Astrocyte (in vitro differentiated cells and primary cell): ENCODE data around the gene DUSP8. TPM values are rescaled to one million over a fixed set of nuclear protein-coding genes. Genes with fewer than 3 reads are reported as not detected.

ENCODE experiments used
- DNase-seq: peaks from one replicate; pipeline ENCODE4 v3.0.0-alpha.2; 2010; ENCODE audit warnings: low read depth
- FAIRE-seq: peaks from 2 replicates; lab custom pipeline; 2011; peaks lifted over from hg19 to GRCh38; lab: Jason Lieb, UNC
- H2AFZ ChIP-seq: 2 replicates; pipeline ENCODE4 v1.6.0; 2012; ENCODE audit warnings: low read depth, low read length, inconsistent platforms
- H3K27ac ChIP-seq: 2 replicates; pipeline ENCODE4 v1.5.1; 2011; ENCODE audit warnings: low read depth, low read length, inconsistent platforms
- H3K27me3 ChIP-seq: 2 replicates; pipeline ENCODE4 v1.6.0; 2011; ENCODE audit warnings: low read length, inconsistent platforms; ENCODE audit not compliant: insufficient read depth
- H3K36me3 ChIP-seq: 2 replicates; pipeline ENCODE4 v1.5.1; 2011; ENCODE audit warnings: low read length, inconsistent platforms; ENCODE audit not compliant: insufficient read depth
- H3K4me1 ChIP-seq: 2 replicates; pipeline ENCODE4 v1.5.1; 2011; ENCODE audit warnings: low read length, inconsistent platforms; ENCODE audit not compliant: insufficient read depth
- H3K4me2 ChIP-seq: 2 replicates; pipeline ENCODE4 v1.6.0; 2012; ENCODE audit warnings: low read length, inconsistent platforms
- H3K4me3 ChIP-seq: 2 replicates; pipeline ENCODE4 v1.5.1; 2011; ENCODE audit warnings: low read depth, mild to moderate bottlenecking, low read length, inconsistent platforms; ENCODE audit not compliant: insufficient read depth
- H3K79me2 ChIP-seq: 2 replicates; pipeline ENCODE4 v1.6.0; 2012; ENCODE audit warnings: mild to moderate bottlenecking, low read length, inconsistent platforms; ENCODE audit not compliant: insufficient read depth
- H3K9ac ChIP-seq: 2 replicates; pipeline ENCODE4 v1.6.0; 2012; ENCODE audit warnings: mild to moderate bottlenecking, low read length, inconsistent platforms
- H3K9me3 ChIP-seq: 2 replicates; pipeline ENCODE4 v1.5.1; 2012; ENCODE audit warnings: low read depth, mild to moderate bottlenecking, low read length, inconsistent platforms; ENCODE audit not compliant: insufficient read depth
- H4K20me1 ChIP-seq: 2 replicates; pipeline ENCODE4 v1.6.0; 2012; ENCODE audit warnings: low read length, inconsistent platforms; ENCODE audit not compliant: insufficient read depth
- H3K27ac Mint-ChIP-seq: one replicate; pipeline ENCODE4 v1.8.0; 2021; ENCODE audit warnings: mild to moderate bottlenecking, mixed read lengths; ENCODE audit not compliant: unreplicated experiment
- H3K27me3 Mint-ChIP-seq: one replicate; pipeline ENCODE4 v1.8.0; 2021; ENCODE audit warnings: low read depth, mixed read lengths; ENCODE audit not compliant: unreplicated experiment
- H3K36me3 Mint-ChIP-seq: one replicate; pipeline ENCODE4 v1.8.0; 2021; ENCODE audit warnings: low read depth, mixed read lengths; ENCODE audit not compliant: unreplicated experiment
- H3K4me1 Mint-ChIP-seq: one replicate; pipeline ENCODE4 v1.8.0; 2021; ENCODE audit warnings: low read depth, mixed read lengths; ENCODE audit not compliant: unreplicated experiment
- H3K4me3 Mint-ChIP-seq: one replicate; pipeline ENCODE4 v1.8.0; 2021; ENCODE audit warnings: mild to moderate bottlenecking, moderate library complexity, mixed read lengths; ENCODE audit not compliant: unreplicated experiment
- H3K9me3 Mint-ChIP-seq: one replicate; pipeline ENCODE4 v1.8.0; 2021; ENCODE audit warnings: mild to moderate bottlenecking, mixed read lengths; ENCODE audit not compliant: unreplicated experiment
- CTCF ChIP-seq: IDR thresholded peaks from 2 replicates; pipeline ENCODE4 v1.5.1; 2011; ENCODE audit warnings: low read depth, mild to moderate bottlenecking, inconsistent platforms, low read length, moderate library complexity; ENCODE audit not compliant: insufficient read depth
- EZH2 ChIP-seq: IDR thresholded peaks from 2 replicates; pipeline ENCODE4 v1.6.1; 2012; ENCODE audit warnings: mild to moderate bottlenecking, low read length, inconsistent platforms; ENCODE audit not compliant: insufficient read depth
- total RNA-seq: library from RNA; stranded (reverse); gene quantifications from 2 replicates; pipeline ENCODE4 v1.2.1, GENCODE V29; 2021

The DUSP8 gene
- total RNA-seq, 1 donor from 2014 or later, result 14.8 TPM

- peaks cover 15% of the 10 kb centered on the region for H3K4me1 ChIP-seq
- Mint-ChIP-seq H3K9me3 (no peaks in the 10 kb centered on the region), H3K27ac (no peak overlapping the region), H3K36me3 (peaks cover 3% of the 10 kb centered on the region), H3K27me3 (no peaks in the 10 kb centered on the region), H3K4me3 (no peak overlapping the region), H3K4me1 (peaks cover 7% of the 10 kb centered on the region)
- H3K36me3 ChIP-seq, result no peaks in the 10 kb centered on the region
- no peak overlapping the region for H3K9ac ChIP-seq
- H3K9me3 ChIP-seq, result no peaks in the 10 kb centered on the region
- H3K4me3 ChIP-seq, result no peak overlapping the region
- FAIRE-seq, result no peak
- H3K79me2 ChIP-seq, result peaks cover 70% of the 10 kb centered on the region
- no peaks in the 10 kb centered on the region for H3K27me3 ChIP-seq
- no peak overlapping the region for H3K27ac ChIP-seq
- peaks cover 88% of the 10 kb centered on the region for H4K20me1 ChIP-seq
- TF ChIP-seq CTCF (no peak), EZH2 (no peak)
- H3K4me2 ChIP-seq, result no peak overlapping the region
- no peak for DNase-seq
- H2AFZ ChIP-seq, result no peak overlapping the region
Measured at GRCh38 chr11:1567052-1567720, 4.9 kb downstream of the DUSP8 start.

- DNase-seq (no peak), FAIRE-seq (no peak)
- no peaks in the 10 kb centered on the region for H3K9me3 Mint-ChIP-seq
- H3K27ac ChIP-seq, result no peak overlapping the region
- no peaks in the 10 kb centered on the region for H3K27me3 ChIP-seq
- peak overlapping the region; percentile 50 for H3K4me3 Mint-ChIP-seq
- H4K20me1 ChIP-seq, result peaks cover 95% of the 10 kb centered on the region
- H3K36me3 ChIP-seq, result no peaks in the 10 kb centered on the region
- H3K36me3 Mint-ChIP-seq, result peaks cover 3% of the 10 kb centered on the region
- H3K4me2 ChIP-seq, result no peak overlapping the region
- TF ChIP-seq CTCF, result no peak
- no peak for TF ChIP-seq EZH2
- H2AFZ ChIP-seq, result no peak overlapping the region
- peaks cover 70% of the 10 kb centered on the region for H3K79me2 ChIP-seq
- no peaks in the 10 kb centered on the region for H3K27me3 Mint-ChIP-seq
- H3K9me3 ChIP-seq, result no peaks in the 10 kb centered on the region
- peaks cover 7% of the 10 kb centered on the region for H3K4me1 Mint-ChIP-seq
- H3K27ac Mint-ChIP-seq, result no peak overlapping the region
- H3K4me3 ChIP-seq, result no peak overlapping the region
- no peak overlapping the region for H3K9ac ChIP-seq
- H3K4me1 ChIP-seq, result peaks cover 15% of the 10 kb centered on the region
Measured at GRCh38 chr11:1566381-1567051, 5.6 kb downstream of the DUSP8 start.

GRCh38 chr11:1565904-1566247 is 6.2 kb downstream of the DUSP8 start:
- peaks cover 96% of the 10 kb centered on the region for H4K20me1 ChIP-seq
- no peak overlapping the region for H3K4me3 Mint-ChIP-seq

More at GRCh38 chr11:1565904-1566247, 6.2 kb downstream of the DUSP8 start:
- FAIRE-seq (no peak), DNase-seq (no peak)
- TF ChIP-seq CTCF, result no peak
- TF ChIP-seq EZH2, result no peak
- no peak overlapping the region for H3K9ac ChIP-seq
- peaks cover 65% of the 10 kb centered on the region for H3K79me2 ChIP-seq
- H3K4me1 ChIP-seq, result peaks cover 15% of the 10 kb centered on the region
- H3K36me3 ChIP-seq, result no peaks in the 10 kb centered on the region
- no peaks in the 10 kb centered on the region for H3K27me3 ChIP-seq
- peaks cover 3% of the 10 kb centered on the region for H3K36me3 Mint-ChIP-seq
- no peaks in the 10 kb centered on the region for H3K9me3 Mint-ChIP-seq
- peaks cover 7% of the 10 kb centered on the region for H3K4me1 Mint-ChIP-seq
- H3K9me3 ChIP-seq, result no peaks in the 10 kb centered on the region
- H3K27ac ChIP-seq, result no peak overlapping the region
- H3K4me3 ChIP-seq, result no peak overlapping the region
- H3K27me3 Mint-ChIP-seq, result no peaks in the 10 kb centered on the region
- no peak overlapping the region for H3K27ac Mint-ChIP-seq
- H3K4me2 ChIP-seq, result no peak overlapping the region
- H2AFZ ChIP-seq, result no peak overlapping the region
